ENCODE data around the gene MOV10. TPM values are rescaled to one million over a fixed set of nuclear protein-coding genes. Genes with fewer than 3 reads are reported as not detected.

MOV10 gene
- total and polyA plus RNA-seq, 2 donors (not counting 3 experiments of a cell fraction or from before 2014, with no cell fraction given): 97.1 to 113 TPM

GRCh38 chr1:112685913-112686312, 11.5 kb downstream of the MOV10 start:
- BruUV-seq (replicated peaks): no TSS peak
- CTCF ChIA-PET: interaction anchor here (0.5 kb wide), 1 partner anchor 63 kb away, joined by 3 read pairs; no protein-coding TSS in a partner anchor
- intact Hi-C loops (cut with micrococcal nuclease): no loop called here
- no peak for DNase-seq (ENCODE audit: low read depth, low spot score)
- no peak overlapping the region for H3K9ac ChIP-seq (replicated peaks; ENCODE audit: extremely low read depth, insufficient read depth, low read length)
- H3K36me3 ChIP-seq (ENCODE audit: control insufficient read depth in 2 of 2, extremely low read depth in 1 of 2, insufficient read depth in 2 of 2, low read length in 2 of 2): peaks cover 0 to 7% of the 10 kb centered on the region in 2 experiments
- no peak overlapping the region for H2AFZ ChIP-seq (ENCODE audit: low read depth, low read length)
- no peaks in the 10 kb centered on the region for H3K9me3 ChIP-seq (replicated peaks; ENCODE audit: control insufficient read depth, insufficient read depth, low read length)
- POLR2A ChIA-PET: no interaction called here
- no peaks in the 10 kb centered on the region for H4K20me1 ChIP-seq (replicated peaks; ENCODE audit: control insufficient read depth, extremely low read depth, insufficient read depth, low read length)
- H3K27me3 ChIP-seq (ENCODE audit: control insufficient read depth in 2 of 2, insufficient read depth in 2 of 2, low read length in 2 of 2): no peaks in the 10 kb centered on the region
- peak; percentile 12 for FAIRE-seq
- H3K4me2 ChIP-seq (ENCODE audit: insufficient read depth, low read length): no peak overlapping the region
- H3K79me2 ChIP-seq (ENCODE audit: control insufficient read depth, insufficient read depth, low read length): no peaks in the 10 kb centered on the region
- no peak overlapping the region for H3K4me3 ChIP-seq (replicated peaks in 1 of 3; ENCODE audit: insufficient read depth in 1 of 3, low read depth in 1 of 3, low read length in 3 of 3)
- H3K4me1 ChIP-seq (ENCODE audit: control insufficient read depth, extremely low read depth, insufficient read depth, low read length): no peaks in the 10 kb centered on the region
- TF ChIP-seq MYC (IDR thresholded peaks at IDR 0.05; ENCODE audit: low read depth, low read length): no peak
- TF ChIP-seq FOS (IDR thresholded peaks at IDR 0.05; ENCODE audit: borderline replicate concordance, insufficient read depth, low read length): no peak
- no peak for TF ChIP-seq EZH2 (IDR thresholded peaks at IDR 0.05; ENCODE audit: borderline replicate concordance, low read depth, low read length, severe bottlenecking)
- H3K27ac ChIP-seq (ENCODE audit: insufficient read depth, low read depth, low read length): no peak overlapping the region
- no peaks in the 10 kb centered on the region for H3K9me1 ChIP-seq (replicated peaks; ENCODE audit: control insufficient read depth, extremely low read depth, insufficient read depth, low read length)
- dilution Hi-C loops (cut with MboI; ENCODE audit: extremely low pct_ligation_motif_present, low sequenced_read_pairs): no loop called here

- no TSS peak for BruUV-seq (replicated peaks)
- dilution Hi-C loops (cut with MboI; ENCODE audit: extremely low pct_ligation_motif_present, low sequenced_read_pairs): no loop called here
- no peaks in the 10 kb centered on the region for H4K20me1 ChIP-seq (replicated peaks; ENCODE audit: control insufficient read depth, extremely low read depth, insufficient read depth, low read length)
- H3K9me3 ChIP-seq (replicated peaks; ENCODE audit: control insufficient read depth, insufficient read depth, low read length): no peaks in the 10 kb centered on the region
- H3K36me3 ChIP-seq (ENCODE audit: control insufficient read depth in 2 of 2, extremely low read depth in 1 of 2, insufficient read depth in 2 of 2, low read length in 2 of 2): peaks cover 1 to 7% of the 10 kb centered on the region in 2 experiments
- CTCF ChIA-PET: interaction anchor here (0.5 to 1.2 kb wide), 2 partner anchors 14 to 63 kb away, joined by 3 to 4 read pairs; no protein-coding TSS in a partner anchor
- H2AFZ ChIP-seq (ENCODE audit: low read depth, low read length): no peak overlapping the region
- POLR2A ChIA-PET: no interaction called here
- H3K27ac ChIP-seq (ENCODE audit: insufficient read depth, low read depth, low read length): no peak overlapping the region
- H3K79me2 ChIP-seq (ENCODE audit: control insufficient read depth, insufficient read depth, low read length): no peaks in the 10 kb centered on the region
- H3K4me2 ChIP-seq (ENCODE audit: insufficient read depth, low read length): no peak overlapping the region
- TF ChIP-seq JUN (IDR thresholded peaks at IDR 0.05; ENCODE audit: borderline replicate concordance, insufficient read depth, insufficient read length, low read depth) (no peak), MYC (IDR thresholded peaks at IDR 0.05; ENCODE audit: low read depth, low read length) (no peak)
- H3K9ac ChIP-seq (replicated peaks; ENCODE audit: extremely low read depth, insufficient read depth, low read length): no peak overlapping the region
- no peak for DNase-seq (ENCODE audit: low read depth, low spot score)
- intact Hi-C loops (cut with micrococcal nuclease): no loop called here
- no peaks in the 10 kb centered on the region for H3K4me1 ChIP-seq (ENCODE audit: control insufficient read depth, extremely low read depth, insufficient read depth, low read length)
- H3K9me1 ChIP-seq (replicated peaks; ENCODE audit: control insufficient read depth, extremely low read depth, insufficient read depth, low read length): no peaks in the 10 kb centered on the region
- FAIRE-seq: no peak
- H3K27me3 ChIP-seq (ENCODE audit: control insufficient read depth in 2 of 2, insufficient read depth in 2 of 2, low read length in 2 of 2): no peaks in the 10 kb centered on the region
- no peak overlapping the region for H3K4me3 ChIP-seq (replicated peaks in 1 of 3; ENCODE audit: insufficient read depth in 1 of 3, low read depth in 1 of 3, low read length in 3 of 3)
Measured at GRCh38 chr1:112686417-112686816, 12.0 kb downstream of the MOV10 start.
